ENCODE measurements around the gene CCDC187. TPM values are rescaled to one million over a fixed set of nuclear protein-coding genes. Genes with fewer than 3 reads are reported as not detected.

Gene CCDC187
- polyA plus RNA-seq, 4 donors = 0.07 to 4.7 (median 2.2) TPM

- no peak for DNase-seq (ENCODE audit: low read depth in 4 of 4, low spot score in 3 of 4)
Observed at GRCh38 chr9:136286987-136287379, 16.9 kb downstream of the CCDC187 start.

- DNase-seq (ENCODE audit: low read depth in 4 of 4, low spot score in 3 of 4) = no peak
Observed at GRCh38 chr9:136286359-136286986, 17.4 kb downstream of the CCDC187 start.

- DNase-seq (ENCODE audit: low read depth in 4 of 4, low spot score in 3 of 4) = no peak
Observed at GRCh38 chr9:136285501-136286358, 18.2 kb downstream of the CCDC187 start.

GRCh38 chr9:136284951-136285350, 18.9 kb downstream of the CCDC187 start:
- DNase-seq (ENCODE audit: low read depth in 4 of 4, low spot score in 3 of 4) = no peak

- DNase-seq (ENCODE audit: low read depth in 4 of 4, low spot score in 3 of 4) = no peak
Observed at GRCh38 chr9:136284311-136284710, 19.6 kb downstream of the CCDC187 start.

- peak in 2 of 4 donors; percentile 58 to 60 for DNase-seq (ENCODE audit: low read depth in 4 of 4, low spot score in 3 of 4)
Observed at GRCh38 chr9:136283291-136284235, 20.3 kb downstream of the CCDC187 start.

- DNase-seq (ENCODE audit: low read depth in 4 of 4, low spot score in 3 of 4) = no peak
Observed at GRCh38 chr9:136282272-136282861, 21.5 kb downstream of the CCDC187 start.

GRCh38 chr9:136281421-136282271, 22.2 kb downstream of the CCDC187 start:
- DNase-seq (ENCODE audit: low read depth in 4 of 4, low spot score in 3 of 4) = no peak

GRCh38 chr9:136280535-136281315, 23.2 kb downstream of the CCDC187 start:
- DNase-seq (ENCODE audit: low read depth in 4 of 4, low spot score in 3 of 4) = no peak

GRCh38 chr9:136279471-136279870, 24.4 kb downstream of the CCDC187 start:
- no peak for DNase-seq (ENCODE audit: low read depth in 4 of 4, low spot score in 3 of 4)

GRCh38 chr9:136278894-136279293, 25.0 kb downstream of the CCDC187 start:
- no peak for DNase-seq (ENCODE audit: low read depth in 4 of 4, low spot score in 3 of 4)

GRCh38 chr9:136278221-136278620, 25.7 kb downstream of the CCDC187 start:
- DNase-seq (ENCODE audit: low read depth in 4 of 4, low spot score in 3 of 4) = no peak

- no peak for DNase-seq (ENCODE audit: low read depth in 4 of 4, low spot score in 3 of 4)
Observed at GRCh38 chr9:136277746-136278145, 26.1 kb downstream of the CCDC187 start.

GRCh38 chr9:136276716-136277115, 27.2 kb downstream of the CCDC187 start:
- no peak for DNase-seq (ENCODE audit: low read depth in 4 of 4, low spot score in 3 of 4)

GRCh38 chr9:136275655-136276429, 28.1 kb downstream of the CCDC187 start:
- no peak for DNase-seq (ENCODE audit: low read depth in 4 of 4, low spot score in 3 of 4)

- no peak for DNase-seq (ENCODE audit: low read depth in 4 of 4, low spot score in 3 of 4)
Observed at GRCh38 chr9:136274786-136275654, 28.9 kb downstream of the CCDC187 start.
